ENCODE measurements around the gene SOX12.
A peak's percentile ranks its signal among the peaks of the same experiment; 100 is the strongest.
"Not testable (repeated sequence)": the region's sequence is repeated elsewhere in the genome, so short reads cannot be mapped to it uniquely, and the experiment has no call there.

The SOX12 gene

GRCh38 chr20:367486-367887 lies 42.1 kb downstream of the SOX12 start:
- no peak overlapping the region for H3K27ac ChIP-seq
- DNase-seq (ENCODE audit: low read depth, low spot score), result no peak
- no peaks in the 10 kb centered on the region for H3K9me3 ChIP-seq (ENCODE audit: low read depth, low read length)
- no peaks in the 10 kb centered on the region for H3K36me3 ChIP-seq (ENCODE audit: insufficient read depth, low read length)
- H3K4me3 ChIP-seq, result no peak overlapping the region
- H3K9ac ChIP-seq (ENCODE audit: insufficient read length), result no peak overlapping the region
- TF ChIP-seq POLR2AphosphoS5 (IDR thresholded peaks at IDR 0.05; ENCODE audit: borderline replicate concordance, low read depth, low read length) (no peak), EZH2 (IDR thresholded peaks at IDR 0.05) (no peak), FOXP2 (optimal IDR thresholded peaks at IDR 0.05; ENCODE audit: control extremely low read depth, extremely low read length, insufficient read depth) (no peak)

GRCh38 chr20:368915-369314 lies 43.6 kb downstream of the SOX12 start:
- no peak overlapping the region for H3K9ac ChIP-seq (ENCODE audit: insufficient read length)
- no peak overlapping the region for H3K4me3 ChIP-seq
- TF ChIP-seq FOXP2 (optimal IDR thresholded peaks at IDR 0.05; ENCODE audit: control extremely low read depth, extremely low read length, insufficient read depth) (no peak), EZH2 (IDR thresholded peaks at IDR 0.05) (no peak), POLR2AphosphoS5 (IDR thresholded peaks at IDR 0.05; ENCODE audit: borderline replicate concordance, low read depth, low read length) (no peak)
- no peaks in the 10 kb centered on the region for H3K9me3 ChIP-seq (ENCODE audit: low read depth, low read length)
- no peaks in the 10 kb centered on the region for H3K36me3 ChIP-seq (ENCODE audit: insufficient read depth, low read length)
- H3K27ac ChIP-seq, result no peak overlapping the region
- no peak for DNase-seq (ENCODE audit: low read depth, low spot score)

GRCh38 chr20:370151-370600 lies 44.8 kb downstream of the SOX12 start:
- no peaks in the 10 kb centered on the region for H3K36me3 ChIP-seq (ENCODE audit: insufficient read depth, low read length)
- H3K9ac ChIP-seq (ENCODE audit: insufficient read length), result no peak overlapping the region
- TF ChIP-seq FOXP2 (optimal IDR thresholded peaks at IDR 0.05; ENCODE audit: control extremely low read depth, extremely low read length, insufficient read depth) (no peak), EZH2 (IDR thresholded peaks at IDR 0.05) (no peak), POLR2AphosphoS5 (IDR thresholded peaks at IDR 0.05; ENCODE audit: borderline replicate concordance, low read depth, low read length) (no peak)
- peak overlapping the region; percentile 40; the same call in 1 of the 2 replicates for H3K27ac ChIP-seq
- no peaks in the 10 kb centered on the region for H3K9me3 ChIP-seq (ENCODE audit: low read depth, low read length)
- no peak overlapping the region for H3K4me3 ChIP-seq
- no peak for DNase-seq (ENCODE audit: low read depth, low spot score)

- TF ChIP-seq POLR2AphosphoS5 (IDR thresholded peaks at IDR 0.05; ENCODE audit: borderline replicate concordance, low read depth, low read length), result no peak
- Histone ChIP-seq H3K9ac (ENCODE audit: insufficient read length) (no peak overlapping the region), H3K36me3 (ENCODE audit: insufficient read depth, low read length) (no peaks in the 10 kb centered on the region), H3K9me3 (ENCODE audit: low read depth, low read length) (no peaks in the 10 kb centered on the region), H3K4me3 (no peak overlapping the region), H3K27ac (peak overlapping the region; percentile 18; the same call in 1 of the 2 replicates)
- no peak for DNase-seq (ENCODE audit: low read depth, low spot score)
These were observed 45.8 kb downstream of the SOX12 start for GRCh38 chr20:370977-371754.

- peak overlapping the region; percentile 63; the same call in 1 of the 2 replicates for H3K27ac ChIP-seq
- no peak overlapping the region for H3K4me3 ChIP-seq
- no peaks in the 10 kb centered on the region for H3K36me3 ChIP-seq (ENCODE audit: insufficient read depth, low read length)
- DNase-seq (ENCODE audit: low read depth, low spot score), result no peak
- no peaks in the 10 kb centered on the region for H3K9me3 ChIP-seq (ENCODE audit: low read depth, low read length)
- H3K9ac ChIP-seq (ENCODE audit: insufficient read length), result peak overlapping the region; percentile 0
- TF ChIP-seq FOXP2 (optimal IDR thresholded peaks at IDR 0.05; ENCODE audit: control extremely low read depth, extremely low read length, insufficient read depth) (no peak), EZH2 (IDR thresholded peaks at IDR 0.05) (no peak), POLR2AphosphoS5 (IDR thresholded peaks at IDR 0.05; ENCODE audit: borderline replicate concordance, low read depth, low read length) (no peak)
These were observed 46.6 kb downstream of the SOX12 start for GRCh38 chr20:371755-372542.

GRCh38 chr20:372543-373082 lies 47.3 kb downstream of the SOX12 start:
- H3K4me3 ChIP-seq; H3K9me3 ChIP-seq (ENCODE audit: low read depth, low read length); DNase-seq (ENCODE audit: low read depth, low spot score); H3K9ac ChIP-seq (ENCODE audit: insufficient read length); H3K36me3 ChIP-seq (ENCODE audit: insufficient read depth, low read length): not testable (repeated sequence)
- H3K27ac ChIP-seq, result peak overlapping the region; percentile 63; the same call in 1 of the 2 replicates

GRCh38 chr20:373171-373890 lies 48.0 kb downstream of the SOX12 start:
- no peak for TF ChIP-seq FOXP2 (optimal IDR thresholded peaks at IDR 0.05; ENCODE audit: control extremely low read depth, extremely low read length, insufficient read depth)
- no peak for TF ChIP-seq EZH2 (IDR thresholded peaks at IDR 0.05)
- TF ChIP-seq POLR2AphosphoS5 (IDR thresholded peaks at IDR 0.05; ENCODE audit: borderline replicate concordance, low read depth, low read length), result no peak
- no peak overlapping the region for H3K9ac ChIP-seq (ENCODE audit: insufficient read length)
- H3K36me3 ChIP-seq (ENCODE audit: insufficient read depth, low read length), result no peaks in the 10 kb centered on the region
- H3K9me3 ChIP-seq (ENCODE audit: low read depth, low read length), result no peaks in the 10 kb centered on the region
- peak overlapping the region; percentile 42; the same call in 1 of the 2 replicates for H3K27ac ChIP-seq
- no peak for DNase-seq (ENCODE audit: low read depth, low spot score)
- no peak overlapping the region for H3K4me3 ChIP-seq
